Right ventricle myocardium superior (tissue), 1 donor: ENCODE data around the gene HOPX. TPM values are rescaled to one million over a fixed set of nuclear protein-coding genes. Genes with fewer than 3 reads are reported as not detected.

Experiments
- ATAC-seq: fragments of 200-7000 bp; cut with Tn5 transposase; one replicate; pipeline ENCODE4 v1.9.1; 2020; ENCODE audit warnings: mild to moderate bottlenecking; ENCODE audit not compliant: poor library complexity
- DNase-seq: peaks from one replicate; pipeline ENCODE4 v3.0.0-alpha.2; 2020
- intact Hi-C: fragments of 100-400 bp; cut with DNase I; formaldehyde crosslinking; loops from one replicate; pipeline ENCODE4 v1.11.2; 2022
- total RNA-seq: library from RNA; stranded (reverse); fragmentation: NEBNext Ultra II Directional; extraction: Animal tissue kit (Norgen Biotek cat#: 25700); gene quantifications from one replicate; pipeline ENCODE4 v1.2.1, GENCODE V29; 2021
- donor health status: DM: no; HTN: yes; CAD: no; lungs with severe emphysema.

HOPX gene
- total RNA-seq, 1 donor from 2014 or later = 23.7 TPM

- no peak for ATAC-seq
- no peak for DNase-seq
- intact Hi-C loops = no loop called here
These were observed 21.1 kb downstream of the HOPX start for GRCh38 chr4:56659946-56660345.

DNA sequence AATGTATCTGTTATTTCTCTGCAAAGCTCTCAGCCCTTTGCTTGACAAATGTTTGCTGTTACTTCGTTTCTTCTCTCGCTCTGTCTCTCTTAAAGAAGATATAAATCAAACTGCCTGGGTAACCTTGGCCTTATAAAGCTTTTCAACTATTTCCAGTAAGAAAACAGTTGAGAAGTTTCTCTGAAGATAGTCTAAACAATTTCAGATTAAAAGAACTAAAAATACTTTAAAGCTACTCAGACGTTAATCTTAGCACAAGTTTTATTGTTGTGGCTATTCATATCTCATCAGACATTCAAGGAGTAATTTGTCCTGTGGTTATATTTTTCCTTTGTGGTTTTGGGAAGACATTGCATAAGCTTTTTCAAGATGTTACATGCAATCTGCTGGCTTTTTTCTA lies 22.6 kb downstream of the HOPX start:
- intact Hi-C loops = no loop called here
- no peak for DNase-seq
- no peak for ATAC-seq

GRCh38 chr4:56657818-56658217 lies 23.3 kb downstream of the HOPX start:
- DNase-seq = no peak
- ATAC-seq = no peak
- intact Hi-C loops = no loop called here

DNA sequence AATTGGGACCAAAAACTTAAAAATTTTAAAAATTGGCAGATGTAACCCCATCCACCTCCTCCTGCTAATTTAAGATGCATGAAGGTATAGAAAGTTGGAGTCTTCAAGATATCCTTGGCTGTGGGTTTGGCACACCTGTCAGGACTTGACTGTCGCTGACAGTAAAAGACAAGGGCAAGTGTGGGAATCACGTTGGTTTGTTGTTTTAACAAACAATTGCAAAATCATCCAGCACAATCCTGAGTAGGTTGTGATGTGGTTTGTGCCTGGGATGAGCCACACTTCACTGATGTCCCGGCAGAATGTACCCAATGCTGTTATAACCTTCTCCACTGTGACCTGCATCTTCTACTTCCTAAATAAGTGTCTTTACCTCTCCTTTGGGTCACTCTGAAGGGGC lies 24.0 kb downstream of the HOPX start:
- ATAC-seq (no peak), DNase-seq (no peak)
- intact Hi-C loops = no loop called here

GRCh38 chr4:56656346-56656643 lies 24.8 kb downstream of the HOPX start:
- DNase-seq = peak; percentile 47
- intact Hi-C loops = no loop called here
- ATAC-seq = peak; percentile 48

DNA sequence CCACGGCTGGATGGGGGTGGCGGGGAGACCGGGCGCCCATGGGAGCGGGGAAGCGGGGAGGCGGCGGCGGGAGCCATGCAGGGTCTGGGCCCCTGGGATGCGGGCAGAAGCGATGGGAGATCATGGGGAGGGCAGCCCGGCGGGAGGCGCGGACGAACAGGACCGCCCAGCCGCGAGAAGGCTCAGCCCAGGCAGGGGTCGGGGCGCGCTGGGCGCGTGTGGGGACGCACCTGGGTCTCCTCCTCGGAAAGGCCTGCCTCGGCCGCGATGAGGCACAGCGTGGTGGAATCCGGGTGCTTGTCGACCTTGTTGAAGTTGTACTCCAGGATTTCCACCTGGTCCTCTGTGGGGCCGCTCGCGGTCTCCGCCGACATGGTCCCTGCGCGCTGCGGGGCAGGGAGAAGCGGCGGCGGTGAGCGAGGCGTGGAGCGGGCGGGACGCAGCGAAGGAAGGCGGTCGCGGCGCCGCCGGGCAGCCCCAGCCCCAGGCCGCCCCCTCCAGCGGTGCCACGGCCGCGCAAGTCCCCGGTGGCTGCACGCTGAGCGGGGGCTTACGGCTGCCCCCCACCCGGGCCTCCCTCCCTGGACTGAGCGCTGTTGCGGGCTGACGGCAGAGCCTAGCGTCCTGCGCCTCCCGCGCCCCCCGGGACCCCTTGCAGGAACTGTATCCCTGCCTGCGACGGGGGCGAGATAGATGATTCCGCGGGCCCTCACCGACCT lies 25.3 kb downstream of the HOPX start:
- DNase-seq (no peak), ATAC-seq (peak; percentile 65)
- intact Hi-C loops = no loop called here

DNA sequence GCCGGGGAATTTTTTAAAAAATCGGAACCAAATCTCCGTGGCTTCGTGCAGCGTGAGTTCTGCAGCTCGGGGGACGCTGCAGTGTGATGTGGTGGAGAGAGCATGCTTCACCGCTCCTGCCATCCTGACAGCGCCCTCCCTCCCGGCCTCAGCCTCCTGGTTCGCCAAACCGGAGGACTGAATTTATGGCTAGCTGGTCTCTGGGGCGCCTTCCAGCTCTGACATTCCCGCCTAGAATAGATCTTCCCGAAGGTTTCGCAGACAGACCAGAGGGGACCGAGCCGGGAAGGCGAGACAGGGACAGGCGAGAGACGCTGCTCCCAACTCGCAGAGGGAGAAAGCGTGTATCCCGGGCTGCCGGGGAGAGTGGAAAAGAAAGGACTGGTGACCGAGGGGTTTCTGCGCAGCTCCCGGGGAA lies 25.9 kb downstream of the HOPX start:
- peak; percentile 71 for ATAC-seq
- intact Hi-C loops = no loop called here
- peak; percentile 52 for DNase-seq

- intact Hi-C loops = no loop called here
- DNase-seq = no peak
- ATAC-seq = no peak
These were observed 26.9 kb downstream of the HOPX start for GRCh38 chr4:56654238-56654632.

DNA sequence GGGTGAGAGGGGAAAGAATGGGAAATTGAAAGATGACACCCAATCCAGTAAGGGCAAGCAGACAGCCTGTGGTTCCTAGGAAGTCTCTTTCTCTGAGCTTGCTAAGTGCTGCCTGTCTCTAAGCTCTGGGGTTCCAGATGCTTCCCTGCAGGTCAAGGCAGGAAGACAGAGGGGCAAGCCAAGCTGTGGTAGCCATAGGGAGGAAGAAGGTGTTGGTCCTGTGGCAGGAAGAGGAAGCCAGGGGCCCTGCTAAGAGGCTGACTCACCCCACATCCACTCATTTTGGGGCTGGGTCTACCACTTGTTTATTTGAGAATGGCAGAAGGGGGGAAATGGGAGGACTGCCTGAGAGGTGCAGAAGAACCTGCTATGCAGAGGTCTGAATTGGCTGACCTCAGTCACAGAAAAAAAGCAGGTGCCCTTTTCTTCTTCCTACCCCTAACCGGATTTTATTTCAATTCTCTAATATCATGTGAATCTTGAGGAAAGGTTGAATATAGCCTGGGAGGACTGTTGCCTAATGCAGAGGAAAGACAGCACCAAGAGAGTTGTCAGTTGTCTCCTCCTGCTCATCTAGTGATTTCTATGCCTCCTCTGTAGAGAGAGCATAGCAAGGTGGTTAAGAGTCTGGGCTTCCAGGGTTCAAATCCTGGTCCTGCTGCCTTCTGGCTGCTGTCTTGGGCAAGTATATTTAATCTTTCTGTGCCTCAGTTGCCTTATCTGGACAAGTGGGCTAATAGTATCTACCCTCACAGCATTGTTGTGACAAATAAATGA lies 27.4 kb downstream of the HOPX start:
- intact Hi-C loops = no loop called here

DNA sequence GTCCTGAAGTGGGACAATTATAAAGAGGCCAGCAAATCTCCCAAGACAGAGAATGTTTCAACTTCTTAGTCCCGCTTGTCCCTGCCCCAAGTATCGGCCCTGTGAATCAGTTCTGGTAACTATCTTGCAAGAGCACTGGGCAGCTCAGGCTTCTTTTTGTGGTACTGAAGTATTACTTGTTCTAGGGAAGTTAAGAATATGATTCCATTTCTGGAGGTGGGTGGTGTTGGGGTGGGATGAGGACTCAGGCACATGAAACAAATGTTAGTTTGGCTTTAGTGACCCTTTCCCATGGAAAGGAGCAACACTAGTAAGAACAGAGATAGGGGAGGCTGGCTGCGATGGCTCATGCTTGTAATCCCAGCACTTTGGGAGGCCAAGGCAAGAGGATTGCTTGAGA lies 28.9 kb downstream of the HOPX start:
- intact Hi-C loops = no loop called here
- ATAC-seq (no peak), DNase-seq (no peak)

More for the DNA sequence above, 27.4 kb downstream of the HOPX start:
- DNase-seq (no peak), ATAC-seq (no peak)

DNA sequence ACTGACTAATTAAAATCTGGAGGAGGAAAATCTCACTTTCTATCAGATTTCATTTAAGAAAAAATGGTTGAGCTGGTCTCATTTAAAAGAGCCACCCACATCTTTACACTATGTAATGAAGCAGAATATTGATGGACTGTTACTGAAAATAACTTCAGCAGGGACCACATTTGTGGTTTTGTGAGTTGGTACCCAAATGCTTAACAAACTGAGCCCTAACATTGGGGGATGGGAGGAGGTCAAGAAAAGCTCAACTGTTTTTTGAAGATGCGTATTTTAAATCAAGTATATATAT lies 30.1 kb downstream of the HOPX start:
- intact Hi-C loops = no loop called here
- no peak for ATAC-seq
- DNase-seq = no peak

DNA sequence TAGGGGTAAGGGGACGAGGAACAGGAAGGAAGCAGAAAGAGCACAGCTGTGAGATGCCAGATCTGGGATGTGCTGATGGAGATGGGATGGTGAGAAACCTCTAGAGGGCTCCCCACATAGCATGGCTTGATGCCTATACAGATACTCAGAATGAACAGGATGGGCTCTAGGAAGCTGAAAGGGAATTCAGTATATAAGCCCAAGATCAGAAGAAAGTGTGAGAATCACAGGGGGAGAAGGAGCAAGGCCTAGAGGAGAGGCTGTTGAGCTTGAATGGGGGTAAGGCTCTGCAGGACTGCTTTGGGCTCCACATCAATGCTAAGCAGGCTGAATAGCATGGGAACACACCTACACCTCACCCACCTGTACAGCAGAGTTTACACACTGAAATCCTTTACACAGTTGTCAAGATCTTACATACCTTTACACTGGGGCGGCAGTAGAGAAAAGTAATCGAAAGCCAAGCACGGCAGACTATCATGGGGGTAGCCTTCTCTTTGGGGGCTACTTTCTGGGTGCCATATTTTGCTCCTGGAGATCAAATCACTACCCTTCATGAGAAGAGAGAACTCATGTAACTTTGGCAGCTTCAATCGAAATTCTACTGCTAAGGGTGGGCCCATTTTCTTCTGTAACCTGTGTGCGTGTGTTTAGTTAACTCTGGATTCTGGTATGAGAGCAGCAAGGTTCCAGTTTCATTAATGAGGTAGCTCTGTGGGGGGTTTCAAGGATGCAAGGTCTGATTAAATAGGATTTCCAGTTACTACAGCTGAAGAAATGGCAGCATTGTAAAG lies 30.6 kb downstream of the HOPX start:
- intact Hi-C loops = no loop called here
- DNase-seq (no peak), ATAC-seq (no peak)

DNA sequence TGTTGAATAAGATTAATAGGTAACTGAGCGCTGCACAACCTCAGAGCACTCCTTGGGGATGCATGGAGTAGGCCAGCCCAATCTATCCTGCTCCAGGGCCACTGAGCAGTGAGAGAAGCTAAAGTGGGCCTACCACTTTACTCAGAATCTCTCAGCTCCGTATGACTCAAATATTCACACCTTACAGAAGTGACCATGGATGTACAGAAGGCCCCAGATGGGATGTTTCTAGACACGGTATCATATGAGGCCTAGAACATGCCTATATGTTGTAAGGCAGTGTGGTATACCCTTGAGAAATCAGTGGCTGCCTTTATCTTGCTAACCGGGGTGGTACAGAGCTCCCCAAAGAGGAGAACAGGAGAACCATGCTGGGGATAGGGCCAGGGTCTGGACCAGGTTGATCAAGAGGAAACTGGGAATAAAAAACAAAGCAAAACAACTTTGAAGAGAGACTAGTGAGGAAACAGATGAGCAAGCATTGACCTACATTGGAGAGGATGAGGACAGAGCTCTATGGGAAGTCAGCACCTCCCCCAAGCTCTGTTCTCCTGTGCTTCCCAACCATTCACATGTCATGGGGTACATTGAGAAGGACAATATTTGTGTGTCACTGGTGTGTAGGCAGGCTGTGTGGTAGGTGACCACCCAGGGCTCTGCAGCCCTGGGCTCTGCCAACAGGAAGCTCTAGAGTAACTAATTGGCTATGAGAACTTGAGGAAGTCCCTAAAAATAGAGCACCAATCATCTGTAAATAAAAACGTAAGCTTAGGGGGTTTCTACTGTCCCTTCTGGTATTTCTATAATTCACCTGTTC lies 31.4 kb downstream of the HOPX start:
- intact Hi-C loops = no loop called here
- ATAC-seq (no peak), DNase-seq (no peak)

- intact Hi-C loops = no loop called here
- ATAC-seq (no peak), DNase-seq (no peak)
These were observed 32.3 kb downstream of the HOPX start for GRCh38 chr4:56648824-56649151.

DNA sequence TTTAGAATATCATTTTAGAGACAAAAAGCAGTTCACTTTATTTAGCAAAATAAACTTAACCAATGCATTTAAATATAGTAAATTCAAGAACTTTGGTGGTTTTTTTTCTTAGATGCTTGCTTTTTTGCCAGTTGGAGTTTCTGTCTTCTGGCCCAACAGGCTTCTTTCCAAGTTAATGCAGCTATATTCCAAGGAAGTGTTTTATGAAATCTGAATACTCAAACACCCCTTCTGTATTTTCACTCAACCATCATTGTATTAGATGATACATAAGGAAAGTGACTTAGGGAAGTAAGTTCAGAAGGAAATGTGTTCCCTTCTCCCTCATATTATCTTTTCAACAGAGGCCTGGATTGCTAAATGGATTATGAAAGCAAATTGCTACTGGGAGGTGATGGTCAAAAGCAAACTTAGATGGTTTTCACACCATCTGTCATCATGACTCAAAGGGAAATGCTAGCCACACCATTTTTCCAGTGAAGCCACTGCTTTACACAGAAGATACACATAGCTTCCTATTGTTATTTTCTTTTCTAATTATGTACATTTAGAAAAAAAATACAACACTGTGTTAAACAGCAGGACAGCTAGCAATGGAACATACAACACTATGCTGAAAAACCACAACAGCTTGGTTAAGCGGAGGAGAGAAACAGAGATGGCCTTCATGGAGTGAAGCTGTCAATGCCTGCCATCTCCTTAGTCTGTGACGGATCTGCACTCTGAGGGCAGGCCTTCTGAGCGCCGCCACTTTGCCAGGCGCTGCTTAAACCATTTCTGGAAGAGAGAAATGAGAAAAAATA lies 32.9 kb downstream of the HOPX start:
- DNase-seq (no peak), ATAC-seq (no peak)
- intact Hi-C loops = no loop called here

- no peak for DNase-seq
- intact Hi-C loops = no loop called here
- no peak for ATAC-seq
These were observed 34.8 kb downstream of the HOPX start for GRCh38 chr4:56646341-56646740.

GRCh38 chr4:56643596-56643995 lies 37.5 kb downstream of the HOPX start:
- ATAC-seq (no peak), DNase-seq (no peak)
- intact Hi-C loops = no loop called here

- ATAC-seq = no peak
- DNase-seq = no peak
- intact Hi-C loops = no loop called here
These were observed 39.5 kb downstream of the HOPX start for GRCh38 chr4:56641494-56642051.
